ENCODE data around the gene SP4.

DNA sequence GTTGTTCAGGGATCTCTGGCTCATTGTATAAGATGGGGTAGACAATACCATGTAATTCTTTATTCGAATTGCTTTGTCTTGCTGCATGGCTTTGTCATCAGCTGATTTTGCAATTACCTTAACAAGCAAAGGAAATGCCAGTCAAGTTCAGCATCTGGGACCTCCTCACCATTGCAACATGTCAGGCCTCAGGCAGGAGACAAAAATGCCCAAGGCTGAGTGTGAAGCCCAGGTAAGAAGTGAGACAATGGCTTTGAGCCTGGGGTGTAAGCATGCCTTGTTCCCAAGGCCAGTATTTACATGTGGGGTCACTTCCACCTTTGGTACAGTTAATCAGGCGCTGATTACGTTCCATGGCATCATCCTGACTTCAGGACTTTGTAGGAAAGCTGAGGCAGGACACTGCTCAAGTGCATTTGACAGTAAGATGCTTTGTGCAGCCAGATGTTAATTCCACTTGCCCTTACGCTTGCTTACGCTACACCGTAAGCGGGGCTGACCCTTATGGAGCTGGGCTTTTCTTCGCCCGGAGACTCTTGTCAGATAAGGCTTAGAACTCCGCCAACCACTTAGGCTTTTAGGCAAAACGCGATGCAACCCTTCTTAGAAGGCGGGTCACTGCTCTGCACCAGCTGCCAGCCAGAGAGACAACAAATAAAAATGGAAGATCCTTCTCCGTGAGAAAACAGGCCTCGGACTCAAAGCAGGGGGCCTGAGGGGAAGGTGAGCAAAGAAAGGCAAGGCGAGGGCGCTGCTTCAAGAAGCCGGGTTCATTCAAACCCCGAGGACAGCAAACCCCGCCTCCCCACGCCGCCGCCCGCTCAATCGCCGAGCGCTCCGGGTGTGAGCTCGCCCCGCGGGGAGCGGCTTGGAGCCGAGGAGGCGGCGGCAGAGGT lies 1.3 kb upstream of the SP4 start:
- TF ChIP-seq POLR2AphosphoS5 (IDR thresholded peaks at IDR 0.05), result no peak
- TF ChIP-seq, protein P1, sequence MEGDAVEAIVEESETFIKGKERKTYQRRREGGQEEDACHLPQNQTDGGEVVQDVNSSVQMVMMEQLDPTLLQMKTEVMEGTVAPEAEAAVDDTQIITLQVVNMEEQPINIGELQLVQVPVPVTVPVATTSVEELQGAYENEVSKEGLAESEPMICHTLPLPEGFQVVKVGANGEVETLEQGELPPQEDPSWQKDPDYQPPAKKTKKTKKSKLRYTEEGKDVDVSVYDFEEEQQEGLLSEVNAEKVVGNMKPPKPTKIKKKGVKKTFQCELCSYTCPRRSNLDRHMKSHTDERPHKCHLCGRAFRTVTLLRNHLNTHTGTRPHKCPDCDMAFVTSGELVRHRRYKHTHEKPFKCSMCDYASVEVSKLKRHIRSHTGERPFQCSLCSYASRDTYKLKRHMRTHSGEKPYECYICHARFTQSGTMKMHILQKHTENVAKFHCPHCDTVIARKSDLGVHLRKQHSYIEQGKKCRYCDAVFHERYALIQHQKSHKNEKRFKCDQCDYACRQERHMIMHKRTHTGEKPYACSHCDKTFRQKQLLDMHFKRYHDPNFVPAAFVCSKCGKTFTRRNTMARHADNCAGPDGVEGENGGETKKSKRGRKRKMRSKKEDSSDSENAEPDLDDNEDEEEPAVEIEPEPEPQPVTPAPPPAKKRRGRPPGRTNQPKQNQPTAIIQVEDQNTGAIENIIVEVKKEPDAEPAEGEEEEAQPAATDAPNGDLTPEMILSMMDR (IDR thresholded peaks at IDR 0.05), result no peak

All from prostate gland (tissue), 2 donors.